Activated naive CD8-positive, alpha-beta T cell treated with anti-CD3 and anti-CD28 coated beads, Interleukin-2, amount 10 ng/mL, durations not matched to agents 7 days and 5 days (primary cell): ENCODE results near the gene MAP2K6. TPM values are rescaled to one million over a fixed set of nuclear protein-coding genes. Genes with fewer than 3 reads are reported as not detected.

Experiments
- ATAC-seq: fragments of 150-1000 bp; cut with Tn5 transposase; one replicate; pipeline ENCODE4 v1.10.0; 2021; ENCODE audit warnings: low read depth, moderate library complexity
- POLR2A ChIA-PET: fragments of 350-600 bp; sonication (Branson Sonifier 250); formaldehyde crosslinking; loops from one replicate; lab custom pipeline; 2021; ENCODE audit warnings: antibody characterized with exemption; lab: Charles Lee
- DNase-seq: peaks from one replicate; pipeline ENCODE4 v3.0.0; 2021
- H3K27ac Mint-ChIP-seq: one replicate; pipeline ENCODE4 v1.8.0; 2022; ENCODE audit warnings: mild to moderate bottlenecking, mixed read lengths
- H3K27me3 Mint-ChIP-seq: one replicate; pipeline ENCODE4 v1.8.0; 2022; ENCODE audit warnings: mild to moderate bottlenecking, moderate library complexity, mixed read lengths
- H3K36me3 Mint-ChIP-seq: one replicate; pipeline ENCODE4 v1.8.0; 2021; ENCODE audit warnings: mild to moderate bottlenecking, mixed read lengths
- H3K4me1 Mint-ChIP-seq: one replicate; pipeline ENCODE4 v1.8.0; 2021; ENCODE audit warnings: mixed read lengths
- H3K4me3 Mint-ChIP-seq: one replicate; pipeline ENCODE4 v1.8.0; 2022; ENCODE audit warnings: mild to moderate bottlenecking, moderate library complexity, mixed read lengths
- H3K9me3 Mint-ChIP-seq: one replicate; pipeline ENCODE4 v1.8.0; 2021; ENCODE audit warnings: mixed read lengths
- total RNA-seq, 2 experiments: library from RNA; stranded (reverse); gene quantifications; one replicate each; pipeline ENCODE4 v1.2.3, GENCODE V29; 2021

Gene MAP2K6
- total RNA-seq, 2 experiments from 2014 or later = 11.7 to 13.6 TPM

DNA sequence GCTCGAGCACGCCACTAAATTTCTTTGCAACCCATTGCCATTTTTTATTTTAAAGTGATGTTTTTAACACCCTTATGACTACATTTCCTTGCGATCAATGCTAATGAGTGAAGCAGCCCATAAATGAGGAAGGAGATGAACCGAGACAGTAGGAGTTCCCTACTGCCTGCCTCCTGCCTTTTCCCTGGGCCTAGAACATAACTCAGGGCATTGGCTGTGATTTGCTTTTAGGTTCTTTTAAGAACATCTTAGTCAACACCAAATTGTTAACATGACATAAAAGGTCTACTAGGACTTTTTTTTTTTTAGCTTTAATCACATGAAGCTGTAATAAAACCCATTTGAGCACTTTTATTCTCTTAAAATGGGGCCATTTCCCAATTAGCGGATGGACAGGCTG lies 81.3 kb downstream of the MAP2K6 start:
- POLR2A ChIA-PET = no interaction called here
- DNase-seq (no peak), ATAC-seq (no peak)
- Mint-ChIP-seq H3K27ac (no peak overlapping the region), H3K9me3 (no peaks in the 10 kb centered on the region), H3K4me1 (peaks cover 2% of the 10 kb centered on the region), H3K4me3 (no peak overlapping the region), H3K27me3 (no peaks in the 10 kb centered on the region), H3K36me3 (no peaks in the 10 kb centered on the region)

DNA sequence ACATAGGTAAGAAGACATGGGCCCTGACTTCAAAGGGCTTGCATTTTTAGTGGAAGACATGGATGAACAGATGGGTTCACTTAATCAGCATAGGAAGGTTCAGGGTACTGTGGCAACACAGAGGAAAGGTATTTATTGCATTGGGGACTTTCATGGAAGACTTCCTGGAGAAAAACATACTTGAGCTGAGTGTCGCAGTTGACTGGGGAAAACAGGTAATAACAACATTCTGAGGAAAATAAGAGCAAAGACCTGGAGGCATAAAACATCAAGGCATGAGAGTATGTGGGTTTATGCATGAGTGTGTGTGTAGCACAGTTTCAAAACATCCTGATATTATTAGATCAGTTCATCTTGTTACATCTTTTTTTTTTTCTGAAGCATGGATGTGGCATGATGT lies 82.7 kb downstream of the MAP2K6 start:
- H3K9me3 Mint-ChIP-seq = no peaks in the 10 kb centered on the region
- POLR2A ChIA-PET = no interaction called here
- ATAC-seq (no peak), DNase-seq (no peak)
- H3K36me3 Mint-ChIP-seq = no peaks in the 10 kb centered on the region
- no peak overlapping the region for H3K27ac Mint-ChIP-seq
- H3K4me3 Mint-ChIP-seq = no peak overlapping the region
- no peaks in the 10 kb centered on the region for H3K27me3 Mint-ChIP-seq
- H3K4me1 Mint-ChIP-seq = peaks cover 7% of the 10 kb centered on the region

DNA sequence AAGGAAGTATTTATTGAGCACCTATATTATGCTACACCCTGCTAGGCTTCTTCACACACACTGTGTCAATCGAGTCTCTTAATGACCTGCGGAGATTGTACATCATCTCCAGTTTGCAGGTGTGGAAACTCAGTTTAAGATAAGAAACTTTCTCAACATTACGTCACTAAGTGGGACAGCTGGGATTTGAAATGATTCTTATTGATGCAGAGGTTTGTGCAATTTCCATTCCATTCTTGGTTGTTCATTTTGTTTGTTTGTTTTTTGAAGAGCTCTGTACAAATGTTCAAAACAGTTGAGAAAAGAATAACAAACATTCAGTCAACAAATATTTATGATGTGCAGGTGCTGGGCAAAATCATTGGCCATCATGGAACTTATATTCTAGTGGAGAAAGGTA lies 84.8 kb downstream of the MAP2K6 start:
- H3K36me3 Mint-ChIP-seq = no peaks in the 10 kb centered on the region
- no peaks in the 10 kb centered on the region for H3K27me3 Mint-ChIP-seq
- H3K27ac Mint-ChIP-seq = no peak overlapping the region
- POLR2A ChIA-PET = no interaction called here
- DNase-seq = no peak
- no peak for ATAC-seq
- peaks cover 10% of the 10 kb centered on the region for H3K4me1 Mint-ChIP-seq
- no peak overlapping the region for H3K4me3 Mint-ChIP-seq
- H3K9me3 Mint-ChIP-seq = no peaks in the 10 kb centered on the region

DNA sequence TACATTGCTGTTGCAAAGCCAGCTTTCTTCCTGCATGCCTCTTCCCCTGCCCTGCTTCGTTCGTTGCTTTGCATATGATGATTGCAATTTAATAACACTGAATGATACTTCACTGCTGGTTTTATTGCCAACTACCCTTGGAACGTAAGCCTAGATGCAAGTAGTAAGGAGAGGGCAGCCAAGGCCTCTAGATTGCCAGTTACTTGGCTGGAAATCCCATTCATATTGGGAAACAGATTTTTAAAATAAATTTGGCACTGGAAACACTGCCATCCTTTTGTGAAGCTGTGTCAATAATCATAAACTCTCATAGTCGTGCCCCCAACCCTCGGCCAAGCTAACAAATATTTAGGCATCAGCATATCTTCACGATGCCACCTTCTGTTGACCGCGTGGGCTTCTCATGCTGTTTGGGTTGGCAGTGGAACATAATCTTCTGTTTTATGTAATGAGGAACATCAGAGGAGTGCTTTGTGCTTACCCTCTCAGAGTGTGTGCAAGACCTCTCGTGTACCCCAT lies 86.5 kb downstream of the MAP2K6 start:
- Mint-ChIP-seq H3K36me3 (no peaks in the 10 kb centered on the region), H3K9me3 (no peaks in the 10 kb centered on the region), H3K27ac (no peak overlapping the region), H3K4me3 (no peak overlapping the region), H3K4me1 (peaks cover 10% of the 10 kb centered on the region), H3K27me3 (no peaks in the 10 kb centered on the region)
- POLR2A ChIA-PET = no interaction called here
- DNase-seq (no peak), ATAC-seq (no peak)

- peaks cover 3% of the 10 kb centered on the region for H3K36me3 Mint-ChIP-seq
- no peaks in the 10 kb centered on the region for H3K27me3 Mint-ChIP-seq
- POLR2A ChIA-PET = no interaction called here
- ATAC-seq = no peak
- no peak overlapping the region for H3K4me3 Mint-ChIP-seq
- H3K27ac Mint-ChIP-seq = no peak overlapping the region
- no peak for DNase-seq
- H3K4me1 Mint-ChIP-seq = peaks cover 10% of the 10 kb centered on the region
- no peaks in the 10 kb centered on the region for H3K9me3 Mint-ChIP-seq
Observed at GRCh38 chr17:69501591-69502468, 87.3 kb downstream of the MAP2K6 start.

- Mint-ChIP-seq H3K4me3 (no peak overlapping the region), H3K36me3 (peaks cover 7% of the 10 kb centered on the region), H3K27ac (no peak overlapping the region), H3K27me3 (no peaks in the 10 kb centered on the region), H3K9me3 (no peaks in the 10 kb centered on the region), H3K4me1 (peaks cover 8% of the 10 kb centered on the region)
- ATAC-seq (no peak), DNase-seq (no peak)
- POLR2A ChIA-PET = no interaction called here
Observed at GRCh38 chr17:69503711-69504110, 89.2 kb downstream of the MAP2K6 start.

- no peaks in the 10 kb centered on the region for H3K9me3 Mint-ChIP-seq
- POLR2A ChIA-PET = no interaction called here
- no peak overlapping the region for H3K4me3 Mint-ChIP-seq
- peaks cover 9% of the 10 kb centered on the region for H3K36me3 Mint-ChIP-seq
- DNase-seq (no peak), ATAC-seq (no peak)
- H3K4me1 Mint-ChIP-seq = peaks cover 8% of the 10 kb centered on the region
- no peak overlapping the region for H3K27ac Mint-ChIP-seq
- no peaks in the 10 kb centered on the region for H3K27me3 Mint-ChIP-seq
Observed at GRCh38 chr17:69505740-69506139, 91.2 kb downstream of the MAP2K6 start.

DNA sequence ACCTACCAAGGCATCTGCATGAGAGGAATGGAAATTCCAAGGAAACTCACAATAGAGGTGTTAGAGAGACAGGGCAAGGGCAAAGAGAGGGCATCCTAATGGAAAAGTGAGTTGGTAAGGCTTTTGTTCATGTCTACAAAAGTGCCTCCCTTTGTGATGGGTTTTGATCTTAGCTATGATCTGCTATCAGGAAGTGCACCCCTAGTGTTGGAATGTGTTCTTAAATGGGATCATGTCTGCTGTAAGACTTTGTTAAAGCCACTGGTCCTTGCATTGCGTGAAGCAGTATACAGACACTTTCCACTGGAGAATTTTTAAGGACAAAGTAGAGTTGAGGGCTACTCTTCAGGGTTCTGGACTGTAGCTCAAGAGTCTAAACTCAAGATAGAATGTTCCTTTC lies 92.0 kb downstream of the MAP2K6 start:
- Mint-ChIP-seq H3K9me3 (no peaks in the 10 kb centered on the region), H3K4me1 (peaks cover 8% of the 10 kb centered on the region), H3K27me3 (no peaks in the 10 kb centered on the region), H3K27ac (no peak overlapping the region), H3K36me3 (peaks cover 9% of the 10 kb centered on the region), H3K4me3 (no peak overlapping the region)
- no peak for DNase-seq
- POLR2A ChIA-PET = no interaction called here
- no peak for ATAC-seq

- no peaks in the 10 kb centered on the region for H3K27me3 Mint-ChIP-seq
- peaks cover 9% of the 10 kb centered on the region for H3K36me3 Mint-ChIP-seq
- H3K4me3 Mint-ChIP-seq = no peak overlapping the region
- ATAC-seq (no peak), DNase-seq (no peak)
- H3K27ac Mint-ChIP-seq = no peak overlapping the region
- no peaks in the 10 kb centered on the region for H3K4me1 Mint-ChIP-seq
- POLR2A ChIA-PET = no interaction called here
- H3K9me3 Mint-ChIP-seq = no peaks in the 10 kb centered on the region
Observed at GRCh38 chr17:69508814-69509213, 94.3 kb downstream of the MAP2K6 start.

DNA sequence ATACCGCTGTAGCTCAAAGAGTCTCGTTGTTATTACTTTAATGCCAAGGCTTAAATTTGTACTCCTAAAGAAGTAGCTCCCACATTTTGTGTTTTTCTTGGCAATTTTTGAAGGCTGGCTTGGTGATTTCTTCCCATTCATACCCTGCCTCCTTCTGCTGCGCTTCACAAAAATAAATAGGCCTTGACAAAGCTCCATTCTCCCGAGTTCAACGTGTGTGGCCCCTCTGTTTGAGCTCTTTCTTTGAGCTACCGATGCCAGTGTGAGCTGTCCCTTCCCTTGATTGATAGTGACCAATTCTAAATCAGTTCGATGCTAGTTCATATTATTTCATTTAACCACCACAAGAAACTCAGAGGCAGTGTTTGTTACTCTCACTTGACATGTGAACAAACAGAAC lies 96.8 kb downstream of the MAP2K6 start:
- Mint-ChIP-seq H3K27me3 (no peaks in the 10 kb centered on the region), H3K4me3 (no peak overlapping the region), H3K9me3 (no peaks in the 10 kb centered on the region), H3K4me1 (no peaks in the 10 kb centered on the region), H3K27ac (no peak overlapping the region), H3K36me3 (peaks cover 9% of the 10 kb centered on the region)
- DNase-seq (no peak), ATAC-seq (no peak)
- POLR2A ChIA-PET = no interaction called here

DNA sequence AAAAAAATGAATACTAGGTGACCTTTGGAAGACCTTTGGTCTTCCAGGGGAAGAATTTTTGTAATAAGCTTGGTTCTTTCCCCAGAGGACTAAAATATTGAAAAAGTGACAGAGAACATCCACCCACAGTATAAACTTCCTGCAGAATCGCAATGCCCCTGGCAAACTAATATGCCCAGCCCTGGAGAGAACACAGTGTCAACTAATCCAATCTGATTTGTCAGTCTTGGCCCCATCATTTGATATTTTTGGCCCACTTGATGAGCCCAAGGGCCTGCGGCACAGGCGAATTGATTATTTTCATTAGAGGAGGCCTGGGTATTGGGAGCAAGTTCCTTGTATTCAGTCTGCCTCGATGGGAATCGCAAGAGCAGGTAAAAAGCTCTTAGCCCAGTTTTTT lies 98.4 kb downstream of the MAP2K6 start:
- no peaks in the 10 kb centered on the region for H3K9me3 Mint-ChIP-seq
- DNase-seq (no peak), ATAC-seq (no peak)
- H3K27me3 Mint-ChIP-seq = no peaks in the 10 kb centered on the region
- no peak overlapping the region for H3K27ac Mint-ChIP-seq
- no peak overlapping the region for H3K4me3 Mint-ChIP-seq
- peaks cover 8% of the 10 kb centered on the region for H3K36me3 Mint-ChIP-seq
- no peaks in the 10 kb centered on the region for H3K4me1 Mint-ChIP-seq
- POLR2A ChIA-PET = interaction anchor here (0.6 kb wide), 1 partner anchor 1413 kb away, joined by 3 read pairs; no protein-coding TSS in a partner anchor

- Mint-ChIP-seq H3K27me3 (no peaks in the 10 kb centered on the region), H3K27ac (no peak overlapping the region), H3K4me3 (no peak overlapping the region), H3K36me3 (peaks cover 6% of the 10 kb centered on the region), H3K9me3 (no peaks in the 10 kb centered on the region), H3K4me1 (no peaks in the 10 kb centered on the region)
- POLR2A ChIA-PET = no interaction called here
- DNase-seq = no peak
- ATAC-seq = no peak
Observed at GRCh38 chr17:69516225-69516624, 101.7 kb downstream of the MAP2K6 start.

DNA sequence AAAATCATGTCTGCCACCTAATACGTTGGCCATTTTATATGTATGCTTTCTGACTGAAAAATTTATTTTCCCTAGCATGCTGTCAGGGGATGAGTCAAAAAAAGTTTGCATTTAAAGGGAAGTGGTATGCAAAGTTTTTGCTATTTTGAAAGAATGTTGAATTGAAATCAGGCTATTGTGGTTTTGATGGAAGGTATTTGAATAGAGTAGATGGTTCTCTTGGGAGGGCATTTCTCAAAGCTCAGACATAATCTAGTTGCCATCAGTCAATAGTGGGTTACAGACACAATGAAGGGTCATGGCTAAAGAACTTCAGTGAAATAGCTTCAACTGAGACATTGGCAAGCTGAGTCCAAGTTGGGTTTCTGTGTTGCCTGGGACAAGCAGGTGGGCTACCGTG lies 102.4 kb downstream of the MAP2K6 start:
- H3K4me1 Mint-ChIP-seq = no peaks in the 10 kb centered on the region
- H3K27ac Mint-ChIP-seq = no peak overlapping the region
- H3K4me3 Mint-ChIP-seq = no peak overlapping the region
- peaks cover 6% of the 10 kb centered on the region for H3K36me3 Mint-ChIP-seq
- ATAC-seq (no peak), DNase-seq (no peak)
- H3K27me3 Mint-ChIP-seq = no peaks in the 10 kb centered on the region
- no peaks in the 10 kb centered on the region for H3K9me3 Mint-ChIP-seq
- POLR2A ChIA-PET = no interaction called here

GRCh38 chr17:69518951-69519350 lies 104.5 kb downstream of the MAP2K6 start:
- H3K4me1 Mint-ChIP-seq = peaks cover 6% of the 10 kb centered on the region
- H3K9me3 Mint-ChIP-seq = no peaks in the 10 kb centered on the region
- no peaks in the 10 kb centered on the region for H3K27me3 Mint-ChIP-seq
- ATAC-seq = no peak
- peaks cover 6% of the 10 kb centered on the region for H3K36me3 Mint-ChIP-seq
- H3K4me3 Mint-ChIP-seq = no peak overlapping the region
- no peak for DNase-seq
- POLR2A ChIA-PET = no interaction called here
- no peak overlapping the region for H3K27ac Mint-ChIP-seq
